DMS114 treated with DMSO at 0.1 percent for 48 hours (cell line): ENCODE results near the gene FARSB.
"Not testable (repeated sequence)": the region's sequence is repeated elsewhere in the genome, so short reads cannot be mapped to it uniquely, and the experiment has no call there.

Experiments
- DNase-seq: peaks from one replicate; lab custom pipeline; 2025; ENCODE audit not compliant: unreplicated experiment; lab: John Stamatoyannopoulos, UW

FARSB gene

DNA sequence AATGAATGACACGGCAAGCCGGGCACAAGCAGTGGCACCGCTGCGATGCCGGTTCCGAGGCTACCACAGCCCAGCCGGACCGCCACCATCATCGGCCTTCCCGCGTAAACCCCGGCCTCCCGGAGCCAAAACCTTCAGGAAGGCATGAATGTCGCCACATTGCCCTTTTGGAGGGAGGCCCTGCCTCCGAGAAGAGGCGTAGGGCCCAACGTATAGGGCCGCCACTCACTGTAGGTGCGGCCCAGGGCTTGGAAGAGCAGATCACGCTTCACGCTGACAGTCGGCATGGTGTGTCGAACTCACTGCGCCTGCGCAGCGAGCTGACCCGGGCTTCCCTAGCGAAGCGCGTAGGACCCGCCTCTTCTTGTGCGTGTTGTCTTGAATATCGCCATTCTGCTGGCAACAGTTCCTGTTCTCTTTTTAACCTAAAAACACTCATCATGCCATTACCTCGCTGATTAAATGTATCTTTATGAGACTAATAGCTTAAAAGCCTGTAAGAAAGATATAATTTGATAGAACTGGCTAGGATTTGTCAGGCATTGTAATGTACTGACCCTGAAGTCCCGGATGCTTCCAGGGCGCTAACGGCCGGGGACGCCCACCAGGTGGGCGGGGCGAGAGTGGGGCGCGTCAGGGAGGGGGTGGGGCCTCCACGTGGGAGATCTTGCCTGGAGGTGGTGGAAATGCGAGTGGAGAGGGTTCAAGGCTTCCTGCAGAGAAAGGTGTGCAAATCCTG lies at the start of gene FARSB:
FARSB (minus strand) TSS at position 306 of the 739 bp plus-strand sequence; CDS start at position 287, 19 bp downstream.
- peak; percentile 92 for DNase-seq

DNA sequence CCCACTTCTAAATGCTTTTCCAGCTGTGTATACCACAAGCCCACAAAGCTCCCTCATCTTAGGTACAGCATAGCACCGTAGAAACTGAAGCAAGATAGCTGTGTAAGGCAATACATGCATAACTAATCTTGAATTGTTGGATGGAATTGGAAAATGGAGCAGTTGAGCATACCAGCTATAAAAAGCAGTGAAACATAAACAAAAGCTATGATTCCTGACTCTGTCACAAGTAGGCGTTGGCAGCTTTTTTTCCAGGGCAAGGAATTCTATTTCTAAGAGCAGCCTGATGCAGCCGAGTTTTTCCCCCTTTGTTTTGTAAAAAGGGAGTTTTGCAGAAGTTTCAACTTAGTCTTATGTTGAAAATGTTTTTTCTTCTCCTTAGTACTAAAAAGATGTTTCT lies 48.0 kb upstream of the FARSB start:
- DNase-seq, result no peak

DNA sequence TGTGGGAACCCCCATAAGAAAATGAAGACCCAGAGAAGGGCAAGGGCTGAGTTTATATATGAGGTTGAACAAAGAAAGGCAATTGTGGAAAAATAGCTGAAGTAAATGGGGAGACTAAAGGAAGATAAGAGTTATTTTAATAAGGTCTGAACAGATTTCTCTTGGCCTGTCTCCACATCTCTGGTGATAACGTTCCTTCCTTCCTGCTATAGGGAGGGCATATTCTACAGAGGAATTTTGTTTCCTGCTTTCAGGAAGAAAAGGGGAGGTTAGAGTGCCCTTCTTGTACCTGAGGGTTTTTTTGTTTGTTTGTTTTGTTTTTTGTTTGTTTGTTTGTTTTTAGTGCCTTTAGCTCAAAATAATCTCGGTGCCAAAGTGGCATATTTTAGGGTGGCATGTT lies 47.2 kb upstream of the FARSB start:
- no peak for DNase-seq

DNA sequence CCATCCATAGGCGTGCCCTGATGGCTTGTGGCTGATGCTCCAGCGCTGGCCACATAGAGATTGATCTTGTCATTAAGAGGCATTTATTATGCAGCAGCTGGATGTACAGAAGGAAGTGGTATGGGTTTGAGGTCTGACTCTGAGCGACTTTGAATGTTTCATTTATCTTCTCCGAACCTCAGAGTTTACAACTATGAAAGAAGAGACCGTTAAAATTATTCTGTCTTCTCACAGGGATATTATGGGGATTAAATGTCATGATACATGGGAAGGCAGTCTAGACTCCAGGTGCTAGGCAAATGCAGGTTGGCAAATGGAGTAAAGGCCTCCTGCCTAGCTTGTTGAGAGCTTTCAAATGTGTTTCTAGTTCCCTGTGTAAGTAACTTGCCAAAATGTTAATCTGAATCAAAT lies 45.8 kb upstream of the FARSB start:
- no peak for DNase-seq

DNA sequence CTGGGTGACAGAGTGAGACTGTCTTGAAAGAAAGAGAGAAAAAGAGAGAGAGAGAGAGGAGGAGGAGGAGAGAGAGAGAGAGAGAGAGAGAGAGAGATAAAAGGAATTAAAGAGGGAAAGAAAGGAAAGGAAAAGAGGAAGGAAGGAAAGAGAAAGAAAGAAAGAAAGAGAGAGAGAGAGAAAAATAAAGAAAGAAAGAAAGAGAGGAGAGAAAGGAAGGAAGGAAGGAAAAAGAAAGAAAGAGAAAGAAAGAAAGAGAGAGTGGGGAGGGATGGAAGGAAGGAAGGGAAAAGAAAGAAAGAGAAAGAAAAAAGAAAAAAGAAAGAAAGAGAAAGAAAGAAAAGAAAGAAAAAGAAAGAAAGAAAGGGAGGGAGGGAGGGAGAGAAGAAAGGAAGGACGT lies 45.3 kb upstream of the FARSB start:
- DNase-seq, result no peak

DNA sequence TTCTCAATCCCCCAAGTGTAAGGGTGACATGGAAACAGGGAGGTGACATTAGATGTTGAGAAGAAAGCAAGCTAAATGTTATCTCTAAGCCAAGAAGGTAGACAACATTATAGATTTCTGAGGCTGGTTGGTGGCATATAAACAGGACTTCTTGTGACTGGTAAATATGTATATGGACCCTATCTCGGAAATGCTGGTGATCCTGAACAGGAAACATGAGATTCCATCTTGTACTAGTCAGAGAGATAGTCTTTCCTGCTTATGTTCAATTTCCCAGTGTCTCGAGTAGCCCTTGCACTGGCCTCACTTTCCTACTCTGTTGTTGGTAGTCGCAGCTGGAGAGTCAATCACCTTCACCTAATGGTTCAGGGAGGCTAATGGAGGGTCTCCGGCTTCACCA lies 42.4 kb upstream of the FARSB start:
- DNase-seq, result no peak

DNA sequence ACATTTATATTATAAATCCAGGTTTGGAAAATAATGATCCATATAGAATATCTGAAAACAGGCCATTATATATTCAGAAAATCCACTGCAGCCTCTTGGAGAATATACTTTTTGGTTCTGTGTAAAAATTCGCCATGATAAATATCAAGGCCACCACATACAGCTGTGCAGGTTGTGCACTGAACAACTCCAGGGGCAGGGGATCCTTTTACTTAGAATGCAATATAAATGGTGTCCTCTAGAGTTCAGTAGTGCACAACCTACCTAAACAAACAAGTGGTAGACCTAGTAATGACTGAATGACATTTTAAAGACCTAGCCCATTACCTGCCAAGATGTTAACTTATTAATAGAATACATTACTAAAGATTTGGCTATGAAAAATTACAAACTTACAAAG lies 37.9 kb upstream of the FARSB start:
- DNase-seq, result no peak

DNA sequence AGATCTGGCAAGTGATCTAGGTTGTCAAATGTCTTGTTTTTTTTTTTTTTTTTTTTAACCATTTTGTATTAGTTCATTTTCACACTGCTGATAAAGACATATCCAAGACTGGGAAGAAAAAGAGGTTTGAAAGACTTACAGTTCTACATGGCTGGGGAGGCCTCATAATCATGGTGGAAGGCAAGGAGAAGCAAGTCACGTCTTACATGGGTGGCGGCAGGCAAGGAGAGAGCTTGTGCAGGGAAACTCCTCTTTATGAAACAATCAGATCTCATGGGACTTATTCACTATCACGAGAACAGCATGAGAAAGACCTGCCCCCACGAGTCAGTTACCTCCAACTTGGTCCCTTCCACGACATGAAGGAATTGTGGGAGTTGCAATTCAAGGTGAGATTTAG lies 37.5 kb upstream of the FARSB start:
- not testable (repeated sequence) for DNase-seq

DNA sequence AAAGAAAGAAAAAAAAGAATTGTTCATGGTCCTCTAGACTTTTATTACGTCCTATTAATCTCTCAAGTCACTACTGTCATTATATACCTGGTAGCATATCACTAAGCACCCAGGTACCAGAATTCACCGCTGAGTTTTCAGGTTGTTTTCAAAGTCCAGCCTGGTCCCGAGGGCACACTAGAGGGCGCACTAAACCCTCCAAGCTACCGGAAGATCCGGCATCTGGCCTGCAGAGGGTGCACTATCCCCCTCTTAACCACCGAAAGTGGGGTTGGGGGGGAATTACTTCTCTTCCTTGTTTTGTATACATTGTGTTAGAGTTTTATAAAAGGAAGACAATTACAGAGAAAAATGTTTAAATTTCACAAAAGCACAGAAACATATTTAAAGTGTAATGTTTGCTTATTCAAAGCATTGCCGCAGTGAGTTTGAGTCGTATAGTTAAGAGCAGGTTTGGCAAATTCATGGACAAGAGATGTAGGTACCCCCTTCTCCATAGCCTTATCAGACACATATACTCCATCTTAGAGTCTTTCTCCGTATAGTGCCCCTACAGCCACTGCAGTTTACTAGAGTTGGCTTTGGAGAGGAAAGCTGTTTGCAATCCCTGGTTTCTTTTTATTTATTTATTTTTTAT lies 34.8 kb upstream of the FARSB start:
- peak; percentile 62 for DNase-seq

DNA sequence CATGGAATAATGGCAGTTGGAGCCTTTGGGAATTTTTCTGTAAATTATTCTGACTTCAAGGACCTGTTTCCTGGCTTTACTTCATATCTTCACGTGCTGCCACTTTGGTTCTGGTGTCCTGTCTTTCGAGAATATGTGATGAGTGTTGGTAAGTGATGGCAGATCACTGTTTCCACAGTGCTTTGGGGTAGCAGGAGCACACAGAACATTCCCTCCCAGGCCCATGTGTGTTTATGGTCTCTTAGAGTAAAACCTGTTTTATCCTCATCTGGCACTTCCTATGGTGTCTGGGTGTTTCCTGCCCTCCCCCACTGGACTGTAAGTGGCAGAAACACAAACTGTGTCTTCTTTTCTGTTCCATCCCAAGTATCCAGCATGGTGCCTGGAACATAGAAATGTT lies 33.4 kb upstream of the FARSB start:
- DNase-seq, result no peak

DNA sequence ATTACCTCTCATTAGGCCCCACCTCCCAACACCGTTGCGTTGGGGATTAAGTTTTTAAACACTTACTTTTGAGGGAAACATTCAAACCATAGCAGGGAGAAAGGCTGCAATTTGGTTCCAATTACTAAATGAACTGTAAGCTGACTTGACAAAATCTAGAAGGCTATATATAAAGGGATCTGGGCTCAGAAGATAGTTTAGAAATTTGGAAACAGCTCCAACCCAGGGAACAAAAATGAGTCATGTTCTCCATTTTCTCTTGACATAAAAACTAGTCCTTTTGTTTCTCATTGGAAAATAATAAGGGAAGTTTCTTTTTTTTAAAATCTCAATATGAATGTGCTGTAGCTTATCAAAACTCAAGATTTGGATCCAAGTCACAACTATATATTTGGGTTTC lies 33.0 kb upstream of the FARSB start:
- no peak for DNase-seq

DNA sequence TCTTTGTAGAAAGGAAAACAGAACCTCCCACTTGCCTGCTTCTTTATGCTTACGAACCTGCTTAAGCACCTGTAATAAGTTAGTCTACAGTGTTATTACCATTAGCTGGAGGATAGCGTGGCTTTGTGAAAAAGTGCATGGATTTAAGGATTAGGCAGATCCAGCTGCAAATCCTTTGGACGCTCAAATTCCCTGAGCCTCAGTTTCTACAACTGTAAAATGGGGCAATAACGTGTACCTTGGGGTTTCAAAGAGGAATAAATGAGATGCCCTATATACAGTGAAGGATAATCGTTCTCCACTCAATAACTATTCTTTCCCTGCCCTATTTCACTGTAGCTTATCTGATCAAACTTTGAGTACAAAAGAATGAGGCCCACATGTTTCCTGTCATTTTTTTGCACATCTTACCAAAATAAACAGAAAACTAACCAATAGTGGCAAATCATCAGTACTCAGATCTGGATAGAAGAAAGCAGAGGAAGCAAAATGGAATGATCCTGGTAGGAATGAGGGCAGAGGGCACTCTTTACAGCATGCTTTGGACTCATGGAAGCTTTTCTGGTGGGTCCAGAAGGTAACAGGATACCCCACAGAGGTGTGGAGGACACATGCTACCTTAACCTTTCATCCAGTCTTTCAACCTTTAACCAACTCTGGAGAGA lies 30.3 kb upstream of the FARSB start:
- DNase-seq, result no peak

DNA sequence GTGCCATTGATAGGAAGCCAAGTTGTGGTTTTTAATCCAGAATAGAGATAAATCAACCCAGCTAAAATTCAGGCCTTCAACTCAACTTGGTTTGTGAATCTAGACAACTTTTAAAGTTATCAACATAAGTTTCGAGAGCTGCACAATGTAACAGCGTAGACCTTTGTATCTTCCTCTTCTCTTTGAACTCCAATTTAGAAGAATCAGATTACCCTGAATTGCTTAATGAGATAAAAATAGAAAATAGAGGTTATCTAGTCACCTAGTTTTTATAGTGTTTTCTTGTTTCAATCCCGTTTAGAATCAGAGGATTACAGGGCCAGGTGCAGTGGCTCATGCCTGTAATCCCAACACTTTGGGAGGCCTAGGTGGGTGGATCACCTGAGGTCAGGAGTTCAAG lies 27.9 kb upstream of the FARSB start:
- DNase-seq, result no peak

DNA sequence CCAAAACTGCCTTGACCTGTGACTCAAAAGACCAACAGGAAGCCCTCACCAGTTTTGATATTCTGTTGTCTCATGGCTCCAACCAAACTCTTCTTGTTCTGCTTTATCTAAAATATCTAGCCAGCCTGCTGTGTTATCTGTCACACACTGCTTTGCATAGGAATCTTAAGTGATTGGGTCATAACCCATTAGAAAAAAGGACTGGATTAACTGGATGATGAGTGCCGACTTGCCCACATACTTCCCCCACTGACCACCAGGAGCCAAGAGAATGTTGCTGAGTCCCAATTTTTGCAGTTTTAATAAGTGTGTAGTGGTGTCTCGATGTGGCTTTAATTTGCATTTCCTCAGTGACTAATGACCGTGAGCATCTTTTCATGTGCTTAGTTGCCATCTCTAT lies 22.1 kb upstream of the FARSB start:
- DNase-seq, result no peak

DNA sequence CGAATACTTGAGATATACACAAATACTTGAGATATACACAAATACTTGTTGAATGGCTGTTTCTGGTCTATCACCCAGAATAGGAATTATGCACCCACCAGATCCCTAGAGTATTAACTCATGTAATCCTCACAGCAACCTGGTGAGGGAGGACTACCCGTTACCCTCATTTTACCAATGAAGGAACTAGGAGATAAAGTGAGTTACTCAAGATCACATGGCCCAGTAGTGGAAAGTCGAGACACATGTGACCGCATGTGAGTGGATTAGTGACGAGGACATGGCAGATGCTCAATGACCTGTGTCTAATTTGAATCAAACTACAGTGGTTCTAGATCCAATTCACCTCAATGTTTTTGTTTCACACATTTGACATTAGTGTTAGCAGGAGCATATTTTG lies 18.0 kb upstream of the FARSB start:
- no peak for DNase-seq

DNA sequence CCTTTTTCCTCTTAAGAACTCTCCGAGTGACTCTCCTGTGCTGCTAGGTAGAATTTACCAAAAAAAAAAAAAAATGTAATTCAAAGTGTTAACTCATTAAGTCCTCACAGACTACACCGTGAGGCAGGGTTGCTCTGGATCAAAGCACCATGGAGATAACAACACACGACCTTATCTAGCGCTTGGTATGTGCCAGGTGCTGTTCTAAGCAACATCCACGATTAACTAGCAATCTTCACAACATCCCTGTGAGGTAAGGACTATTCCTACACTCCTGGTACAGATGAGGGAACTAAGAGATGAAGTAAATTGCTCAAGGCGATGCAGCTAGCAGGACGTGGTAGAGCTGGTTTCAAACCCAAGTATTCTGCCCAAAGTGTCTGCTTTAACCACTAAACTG lies 17.4 kb upstream of the FARSB start:
- DNase-seq, result no peak

DNA sequence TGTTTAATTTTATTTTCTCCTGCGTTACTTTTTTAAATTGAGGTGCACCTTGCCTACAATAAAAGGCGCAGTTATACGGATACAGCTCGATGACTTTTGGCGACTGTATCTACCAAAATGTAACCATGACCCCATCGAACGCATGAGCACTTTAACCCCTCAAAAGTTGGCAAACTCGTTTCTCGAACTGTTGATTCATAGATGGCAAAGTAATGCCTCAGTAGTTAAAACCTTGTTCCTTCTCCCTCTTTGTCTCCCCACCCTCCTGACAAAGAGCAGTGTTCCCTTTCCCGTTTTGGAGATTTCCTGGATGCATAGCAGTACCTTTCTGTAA lies 16.1 kb upstream of the FARSB start:
- no peak for DNase-seq

DNA sequence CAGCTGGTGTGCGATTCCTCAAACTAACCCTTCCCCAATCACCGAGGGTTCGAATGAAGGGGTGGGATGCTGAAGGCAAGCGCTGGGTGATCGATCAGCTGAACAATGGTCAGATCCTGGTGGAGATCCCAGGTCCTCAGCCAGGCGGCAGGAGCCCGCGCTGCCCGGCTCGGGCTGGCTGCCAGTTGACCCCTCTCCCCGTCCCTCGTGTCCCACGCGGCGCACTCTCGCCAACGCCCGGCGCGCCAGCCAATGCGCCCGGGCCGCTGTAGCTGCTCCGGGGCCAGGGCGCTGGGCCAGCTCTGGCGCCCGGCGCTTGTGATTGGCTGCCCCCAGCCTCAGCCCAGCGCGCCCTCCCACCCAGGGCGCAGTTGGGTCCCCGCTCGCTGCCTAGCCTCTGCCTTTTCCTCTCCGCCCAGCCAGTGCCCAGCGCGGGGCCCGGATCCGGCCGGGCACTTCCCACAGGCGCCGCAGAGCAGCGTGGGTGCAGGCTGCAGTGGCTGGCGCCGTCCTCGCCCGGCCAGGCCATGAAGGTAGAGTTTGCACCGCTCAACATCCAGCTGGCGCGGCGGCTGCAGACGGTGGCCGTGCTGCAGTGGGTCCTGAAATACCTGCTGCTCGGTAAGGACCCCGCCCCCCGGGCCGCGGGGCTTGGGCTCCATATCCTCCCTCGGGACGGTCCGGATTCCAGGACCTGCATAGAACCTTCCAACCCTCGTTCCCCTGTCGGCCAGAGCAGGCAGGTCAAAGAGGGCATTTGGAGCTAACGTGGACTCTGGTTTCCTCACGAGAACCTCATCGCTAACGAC lies 15.6 kb upstream of the FARSB start, which contains the start of gene MOGAT1:
MOGAT1 (plus strand) TSS at position 400 of the 809 bp plus-strand sequence; CDS start at position 528, 128 bp downstream.
- peak; percentile 7 for DNase-seq

DNA sequence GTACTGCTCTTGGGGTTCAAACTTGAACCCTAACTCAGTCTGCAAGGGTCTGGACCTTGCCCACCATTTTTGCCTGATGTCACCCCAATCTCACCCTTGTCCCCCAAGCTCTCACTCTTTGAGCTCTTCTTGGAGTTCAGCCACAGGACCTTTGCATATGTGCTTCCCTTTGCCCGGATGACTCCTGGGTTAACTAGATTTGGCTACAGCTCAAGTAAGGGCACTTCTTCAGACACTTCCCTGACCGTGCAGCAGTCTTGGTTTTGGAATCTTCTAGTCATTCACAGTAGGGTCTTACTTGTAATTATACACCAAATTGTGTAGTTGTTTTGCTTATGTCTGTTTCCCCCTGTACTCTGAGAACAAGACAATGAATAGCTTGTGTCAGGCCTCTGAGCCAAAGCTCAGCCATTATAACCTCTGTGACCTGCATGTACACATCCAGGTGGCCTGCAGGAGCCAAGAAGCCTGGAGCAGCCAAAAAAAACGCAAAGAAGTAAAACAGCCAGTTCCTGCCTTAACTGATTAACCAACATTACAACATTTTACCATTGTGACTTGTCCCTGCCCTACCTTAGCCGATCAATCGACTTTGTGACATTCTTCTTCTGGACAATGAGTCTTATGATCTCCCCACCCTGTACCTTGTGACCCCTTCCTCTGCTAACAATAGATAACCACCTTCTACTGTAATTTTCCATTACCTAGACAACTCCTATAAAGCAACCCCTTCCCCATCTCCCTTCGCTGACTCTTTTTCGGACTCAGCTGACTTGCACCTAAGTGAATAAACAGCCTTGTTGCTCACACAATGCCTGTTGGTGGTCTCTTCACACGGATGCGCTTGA lies 14.5 kb upstream of the FARSB start:
- DNase-seq, result no peak

DNA sequence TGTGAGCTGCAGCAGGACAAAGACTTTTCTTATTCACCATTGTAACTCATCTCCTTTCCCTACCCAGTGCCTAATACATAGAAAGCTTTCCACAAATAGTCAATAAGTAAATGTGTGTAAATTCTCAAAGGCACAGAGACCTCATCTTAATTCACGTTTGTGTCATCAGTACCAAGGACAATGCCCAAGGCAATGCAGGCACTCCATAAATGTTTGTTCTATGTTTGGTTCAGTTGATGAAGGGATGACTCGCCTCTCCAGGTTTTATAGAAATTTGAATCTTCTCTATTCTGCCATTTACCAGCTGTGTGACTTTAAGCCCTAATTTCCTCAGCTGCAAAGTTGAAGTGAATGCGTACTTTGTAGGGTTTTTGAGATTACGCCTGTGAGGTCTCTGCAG lies 13.5 kb upstream of the FARSB start:
- no peak for DNase-seq
